ENCODE results near the gene MTA1.

The MTA1 gene

GRCh38 chr14:105446971-105447370 lies 27.3 kb downstream of the MTA1 start:
- DNase-seq: no peak

GRCh38 chr14:105447651-105448640 lies 28.3 kb downstream of the MTA1 start:
- no peak for DNase-seq

- DNase-seq: peak; percentile 60
Observed at GRCh38 chr14:105448706-105449111, 29.1 kb downstream of the MTA1 start.

GRCh38 chr14:105449276-105450122 lies 29.9 kb downstream of the MTA1 start:
- no peak for DNase-seq

GRCh38 chr14:105450123-105450505 lies 30.5 kb downstream of the MTA1 start:
- DNase-seq: no peak

DNA sequence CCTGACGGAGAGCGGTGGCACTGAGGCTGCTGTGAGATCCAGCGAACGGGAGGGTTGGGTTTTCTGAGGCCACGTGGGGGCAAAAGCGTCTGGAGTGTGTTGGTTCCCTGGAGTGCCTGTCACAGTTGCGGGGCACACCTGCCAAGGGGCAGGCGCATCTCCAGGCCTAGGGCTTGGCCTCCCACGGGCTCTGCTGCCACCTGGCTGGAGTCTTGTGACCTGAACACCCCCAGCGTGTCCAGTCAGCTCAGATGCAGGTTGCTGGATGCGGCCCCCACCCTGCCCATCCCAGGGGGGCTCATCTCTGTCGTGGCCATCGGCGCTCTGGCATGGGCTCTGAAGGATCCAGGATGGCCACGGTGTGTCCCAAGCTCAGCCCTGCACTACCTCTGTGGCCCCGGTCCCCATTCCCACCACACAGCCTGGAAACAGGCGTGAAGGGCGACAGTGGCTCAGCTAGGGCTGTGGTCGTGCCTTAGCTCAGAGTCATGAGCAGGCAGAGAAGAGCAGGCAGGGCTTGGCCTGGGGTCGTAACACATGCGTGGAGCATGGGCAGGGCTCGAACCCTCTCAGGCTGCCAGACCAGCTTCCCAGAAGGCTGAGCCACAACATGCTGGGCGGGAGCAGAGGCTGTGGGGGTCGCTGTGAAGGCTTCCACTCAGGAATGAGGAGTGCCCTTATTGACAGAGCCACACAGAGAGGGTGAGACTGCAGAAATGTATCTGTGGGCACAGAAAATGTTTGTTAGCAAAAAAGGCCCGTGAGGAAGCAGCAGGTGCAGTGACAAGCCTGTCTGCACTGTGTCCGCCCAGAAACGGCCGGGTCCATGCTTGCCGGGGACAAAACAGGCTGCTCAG lies 31.5 kb downstream of the MTA1 start:
- DNase-seq: no peak

DNA sequence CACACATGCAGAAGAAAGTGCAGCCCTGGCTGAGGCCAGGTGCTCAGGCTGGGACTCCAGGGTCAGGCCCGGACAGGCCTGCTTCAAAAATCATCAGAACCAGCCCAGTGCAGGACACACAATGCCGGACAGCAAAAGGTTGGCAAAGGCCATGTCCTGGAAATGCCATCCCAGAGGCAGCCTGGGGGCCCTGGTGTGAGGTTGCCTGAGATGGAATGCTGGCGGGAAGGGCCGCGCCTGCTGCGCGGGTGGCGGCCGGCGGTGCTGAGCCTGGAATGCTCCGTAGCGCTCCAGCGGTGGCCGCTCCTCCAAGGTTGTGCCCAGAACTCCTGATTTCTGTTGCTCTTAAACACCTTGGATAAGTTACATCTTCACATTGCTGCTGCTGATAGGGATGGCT lies 33.3 kb downstream of the MTA1 start:
- no peak for DNase-seq

- no peak for DNase-seq
Observed at GRCh38 chr14:105453847-105454246, 34.2 kb downstream of the MTA1 start.

DNA sequence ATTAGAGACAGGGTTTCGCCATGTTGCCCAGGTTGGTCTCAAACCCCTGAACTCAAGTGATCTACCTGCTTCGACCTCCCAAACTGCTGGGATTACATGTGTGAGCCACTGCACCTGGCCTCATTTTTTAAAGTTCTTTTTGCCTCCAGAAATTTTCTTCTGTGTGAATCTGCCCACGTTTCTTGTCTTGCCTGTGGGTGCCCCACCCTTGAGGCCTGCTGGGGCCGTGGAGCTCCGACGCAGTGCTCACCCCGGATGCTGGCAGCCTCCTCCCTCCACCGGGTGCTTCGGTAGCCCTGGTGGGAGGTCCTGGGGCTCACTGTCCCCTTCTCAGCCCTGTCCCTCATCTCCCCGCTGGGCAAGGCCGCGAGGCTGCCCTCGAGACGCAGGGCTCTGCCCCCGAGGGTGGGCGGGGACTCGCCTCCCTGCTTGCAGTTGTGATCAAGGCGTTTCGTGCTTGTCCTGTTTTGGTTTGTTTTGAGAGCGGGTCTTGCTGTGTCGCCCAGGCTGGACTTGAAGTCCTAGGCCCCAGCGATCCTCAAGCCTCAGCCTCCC lies 35.5 kb downstream of the MTA1 start:
- no peak for DNase-seq

DNA sequence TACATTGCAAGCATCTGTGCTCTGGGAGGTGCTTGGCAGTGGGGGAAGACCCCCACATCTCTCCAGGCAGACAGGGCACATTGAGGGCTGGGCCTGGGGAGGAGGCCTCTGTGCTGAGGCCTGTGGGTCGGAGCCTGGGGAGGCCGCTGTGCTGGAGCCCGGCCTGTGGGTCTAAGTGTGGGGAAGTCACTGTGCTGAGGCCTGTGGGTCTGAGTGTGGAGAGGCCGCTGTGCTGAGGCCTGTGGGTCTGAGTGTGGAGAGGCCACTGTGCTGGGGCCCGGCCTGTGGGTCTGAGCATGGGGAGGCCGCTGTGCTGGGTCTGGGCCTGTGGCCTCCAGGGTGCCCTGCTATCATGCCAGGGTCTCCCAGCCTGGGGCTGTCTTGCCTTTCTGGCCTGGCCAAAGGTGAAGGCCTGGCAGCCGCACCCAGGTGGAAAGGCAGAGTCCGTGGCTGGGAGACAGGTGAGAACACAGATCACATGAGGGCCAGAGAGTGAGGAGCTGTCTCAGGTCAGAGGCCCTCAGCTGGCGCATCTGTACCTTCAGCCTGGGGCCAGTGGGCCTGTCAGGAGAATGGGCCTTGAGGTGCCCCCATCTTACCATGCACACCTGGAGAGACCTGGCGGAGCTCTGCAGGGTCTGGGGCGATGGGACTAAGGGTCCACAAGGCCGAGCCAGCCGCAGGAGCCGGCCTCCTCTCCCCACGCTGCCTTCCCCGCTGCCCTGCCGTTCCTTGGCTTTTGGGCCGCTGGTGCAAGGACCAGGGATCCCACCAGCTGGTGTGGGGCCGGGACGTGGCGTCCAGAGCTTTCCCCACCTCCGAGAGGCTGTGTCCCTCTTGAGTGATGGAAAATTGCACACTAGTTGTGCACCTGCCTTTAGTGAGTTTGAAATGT lies 36.4 kb downstream of the MTA1 start:
- DNase-seq: no peak

GRCh38 chr14:105456736-105457617 lies 37.4 kb downstream of the MTA1 start:
- no peak for DNase-seq

DNA sequence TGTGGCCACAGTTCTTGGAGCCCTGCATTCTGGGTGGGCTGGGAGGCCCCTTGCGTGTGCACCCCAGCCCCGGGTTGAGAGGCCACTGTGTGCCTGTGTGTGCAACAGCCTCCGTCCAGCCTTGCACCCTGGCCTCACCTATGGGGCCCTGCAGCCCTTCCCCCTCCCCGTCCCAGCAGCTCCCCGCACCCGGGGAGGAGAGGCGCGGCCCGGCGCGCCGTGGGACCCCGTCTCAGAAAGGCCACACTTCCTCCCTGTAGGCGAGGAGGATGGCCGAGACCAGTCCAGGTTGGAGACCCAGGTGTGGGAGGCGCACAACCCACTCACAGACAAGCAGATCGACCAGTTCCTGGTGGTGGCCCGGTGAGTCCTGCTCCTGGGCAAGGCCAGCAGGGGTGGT lies 38.4 kb downstream of the MTA1 start:
- DNase-seq: no peak

- no peak for DNase-seq
Observed at GRCh38 chr14:105458571-105458970, 38.9 kb downstream of the MTA1 start.

- no peak for DNase-seq
Observed at GRCh38 chr14:105460116-105460515, 40.5 kb downstream of the MTA1 start.

DNA sequence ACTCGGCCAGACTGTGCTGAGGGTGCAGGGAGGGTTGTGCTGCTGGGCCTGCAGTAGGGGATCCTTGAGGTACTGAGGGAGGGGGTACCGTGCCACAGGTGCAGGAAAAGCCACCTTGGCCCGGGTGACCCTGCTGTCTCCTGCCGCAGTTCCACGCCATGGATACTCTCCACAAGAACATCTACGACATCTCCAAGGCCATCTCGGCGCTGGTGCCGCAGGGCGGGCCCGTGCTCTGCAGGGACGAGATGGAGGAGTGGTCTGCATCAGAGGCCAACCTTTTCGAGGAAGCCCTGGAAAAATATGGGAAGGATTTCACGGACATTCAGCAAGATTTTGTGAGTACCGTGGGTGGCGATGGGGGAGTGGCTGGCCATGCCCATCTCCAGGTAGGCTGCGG lies 41.0 kb downstream of the MTA1 start:
- DNase-seq: no peak

DNA sequence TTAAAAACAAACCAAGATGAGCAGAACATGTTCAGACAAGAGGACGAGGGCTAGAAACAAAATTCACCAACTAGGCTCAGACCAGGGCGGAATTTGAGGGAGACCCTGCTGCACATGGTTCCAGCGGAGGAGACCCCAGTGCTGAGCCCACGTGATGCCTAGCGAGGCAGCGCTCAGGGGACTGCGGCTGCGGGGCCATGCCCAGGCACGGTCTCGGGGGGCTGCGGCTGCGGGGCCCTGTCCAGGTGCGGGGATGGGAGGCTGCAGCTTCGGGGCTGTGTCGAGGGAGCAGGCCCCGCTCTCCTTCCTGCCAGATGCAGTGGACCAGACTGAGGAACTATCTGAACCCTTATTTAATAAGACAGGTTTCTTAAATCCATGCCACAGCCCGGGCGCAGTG lies 42.3 kb downstream of the MTA1 start:
- DNase-seq: no peak

DNA sequence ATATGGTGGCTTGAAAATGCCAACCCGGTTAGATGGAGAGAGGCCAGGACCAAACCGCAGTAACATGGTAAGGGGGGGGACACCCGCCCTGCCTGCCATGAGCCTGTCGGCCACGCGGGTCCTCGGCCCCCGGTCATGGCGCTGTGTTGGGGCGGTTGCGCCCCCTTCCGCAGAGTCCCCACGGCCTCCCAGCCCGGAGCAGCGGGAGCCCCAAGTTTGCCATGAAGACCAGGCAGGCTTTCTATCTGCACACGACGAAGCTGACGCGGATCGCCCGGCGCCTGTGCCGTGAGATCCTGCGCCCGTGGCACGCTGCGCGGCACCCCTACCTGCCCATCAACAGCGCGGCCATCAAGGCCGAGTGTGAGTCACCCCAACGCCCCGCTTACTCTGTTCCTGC lies 44.9 kb downstream of the MTA1 start:
- DNase-seq: no peak

GRCh38 chr14:105465209-105466031 lies 45.8 kb downstream of the MTA1 start:
- DNase-seq: no peak

GRCh38 chr14:105466531-105467248 lies 47.1 kb downstream of the MTA1 start:
- DNase-seq: no peak
